Neural progenitor cell (in vitro differentiated cells): ENCODE results near the gene RAPH1.

Source experiments
- EZH2 ChIP-seq: fragments of 200-600 bp; sonication (generic); IDR thresholded peaks from 2 replicates; pipeline ENCODE4 v1.6.1; 2017; ENCODE audit warnings: antibody characterized with exemption, mild to moderate bottlenecking, moderate library complexity
- TF ChIP-seq, protein P1 (sequence below): fragments of 200-600 bp; sonication (generic); IDR thresholded peaks from 2 replicates; pipeline ENCODE4 v1.5.1; 2017; ENCODE audit warnings: antibody characterized with exemption, mild to moderate bottlenecking

DNA sequence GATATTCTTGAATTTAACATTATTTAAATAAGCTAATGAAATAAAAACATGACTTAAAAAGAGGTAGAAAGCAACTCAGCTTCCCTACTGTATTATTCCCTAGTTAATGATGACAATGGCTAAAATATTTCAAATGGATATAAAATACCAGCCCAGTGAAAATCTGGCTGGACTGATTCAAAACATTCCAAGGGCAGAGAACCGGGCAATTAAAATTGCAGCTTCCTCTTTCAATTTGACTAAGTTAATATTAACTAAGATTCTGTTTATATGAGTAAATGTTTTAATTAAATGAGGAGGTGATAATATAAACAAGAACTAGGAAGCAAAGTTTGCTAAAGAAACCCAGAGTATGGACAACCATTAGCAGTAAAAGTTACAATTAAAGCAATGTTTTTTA is 65.6 kb downstream of the RAPH1 start:
- TF ChIP-seq, protein P1, sequence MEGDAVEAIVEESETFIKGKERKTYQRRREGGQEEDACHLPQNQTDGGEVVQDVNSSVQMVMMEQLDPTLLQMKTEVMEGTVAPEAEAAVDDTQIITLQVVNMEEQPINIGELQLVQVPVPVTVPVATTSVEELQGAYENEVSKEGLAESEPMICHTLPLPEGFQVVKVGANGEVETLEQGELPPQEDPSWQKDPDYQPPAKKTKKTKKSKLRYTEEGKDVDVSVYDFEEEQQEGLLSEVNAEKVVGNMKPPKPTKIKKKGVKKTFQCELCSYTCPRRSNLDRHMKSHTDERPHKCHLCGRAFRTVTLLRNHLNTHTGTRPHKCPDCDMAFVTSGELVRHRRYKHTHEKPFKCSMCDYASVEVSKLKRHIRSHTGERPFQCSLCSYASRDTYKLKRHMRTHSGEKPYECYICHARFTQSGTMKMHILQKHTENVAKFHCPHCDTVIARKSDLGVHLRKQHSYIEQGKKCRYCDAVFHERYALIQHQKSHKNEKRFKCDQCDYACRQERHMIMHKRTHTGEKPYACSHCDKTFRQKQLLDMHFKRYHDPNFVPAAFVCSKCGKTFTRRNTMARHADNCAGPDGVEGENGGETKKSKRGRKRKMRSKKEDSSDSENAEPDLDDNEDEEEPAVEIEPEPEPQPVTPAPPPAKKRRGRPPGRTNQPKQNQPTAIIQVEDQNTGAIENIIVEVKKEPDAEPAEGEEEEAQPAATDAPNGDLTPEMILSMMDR: no peak
- TF ChIP-seq EZH2: no peak
